Bronchial epithelial cell (primary cell): ENCODE data around the gene ATL1. TPM values are rescaled to one million over a fixed set of nuclear protein-coding genes. Genes with fewer than 3 reads are reported as not detected.

Source experiments
- DNase-seq: peaks from one replicate; pipeline ENCODE4 v3.0.0-alpha.2; 2010; ENCODE audit warnings: low read depth
- FAIRE-seq: peaks from 2 replicates; lab custom pipeline; 2011; peaks lifted over from hg19 to GRCh38; lab: Jason Lieb, UNC
- H3K27me3 ChIP-seq: 2 replicates; pipeline ENCODE4 v1.5.1; 2011; ENCODE audit warnings: low read length; ENCODE audit not compliant: control insufficient read depth, insufficient read depth
- H3K36me3 ChIP-seq: 2 replicates; pipeline ENCODE4 v1.5.1; 2011; ENCODE audit warnings: low read length; ENCODE audit not compliant: control insufficient read depth, insufficient read depth
- H3K4me3 ChIP-seq: 2 replicates; pipeline ENCODE4 v1.5.1; 2011; ENCODE audit warnings: mild to moderate bottlenecking, low read depth, low read length, control low read depth
- CTCF ChIP-seq: IDR thresholded peaks from 2 replicates; pipeline ENCODE4 v1.5.1; 2011; ENCODE audit warnings: mild to moderate bottlenecking, moderate library complexity, low read length, control low read depth, inconsistent platforms; ENCODE audit not compliant: insufficient read depth, severe bottlenecking
- total RNA-seq: library from RNA; depleted of rRNA; stranded (reverse); fragments of >200 nt; gene quantifications from 2 replicates; pipeline ENCODE4 v1.2.1, GENCODE V29; 2014

ATL1 gene
- total RNA-seq, 1 donor from 2014 or later: 0.79 TPM

DNA sequence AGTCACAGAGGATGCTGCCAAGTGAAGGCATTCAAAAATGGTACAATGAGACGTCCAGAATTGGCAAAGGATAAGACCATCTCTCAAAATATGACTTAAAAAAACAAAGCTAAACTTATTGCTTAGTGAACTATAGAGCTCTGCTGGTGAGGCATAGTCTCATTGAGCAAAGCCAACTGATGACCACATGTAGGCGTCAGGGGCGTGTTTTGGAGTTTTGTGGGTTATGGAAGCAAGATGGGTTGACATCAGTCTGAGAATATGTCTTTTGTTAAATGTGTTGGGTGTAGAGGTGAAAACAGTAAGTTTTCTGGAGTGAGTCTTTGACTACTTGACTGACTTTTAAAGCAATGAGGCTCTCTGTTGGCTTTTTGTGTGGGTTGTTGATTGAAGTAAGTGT is 47.2 kb downstream of the ATL1 start:
- no peaks in the 10 kb centered on the region for H3K36me3 ChIP-seq
- DNase-seq: no peak
- FAIRE-seq: no peak
- TF ChIP-seq CTCF: no peak
- no peaks in the 10 kb centered on the region for H3K27me3 ChIP-seq
- H3K4me3 ChIP-seq: no peak overlapping the region

GRCh38 chr14:50607761-50608160 is 47.8 kb downstream of the ATL1 start:
- no peaks in the 10 kb centered on the region for H3K27me3 ChIP-seq
- H3K36me3 ChIP-seq: no peaks in the 10 kb centered on the region
- no peak for DNase-seq
- no peak for TF ChIP-seq CTCF
- FAIRE-seq: no peak
- H3K4me3 ChIP-seq: no peak overlapping the region

DNA sequence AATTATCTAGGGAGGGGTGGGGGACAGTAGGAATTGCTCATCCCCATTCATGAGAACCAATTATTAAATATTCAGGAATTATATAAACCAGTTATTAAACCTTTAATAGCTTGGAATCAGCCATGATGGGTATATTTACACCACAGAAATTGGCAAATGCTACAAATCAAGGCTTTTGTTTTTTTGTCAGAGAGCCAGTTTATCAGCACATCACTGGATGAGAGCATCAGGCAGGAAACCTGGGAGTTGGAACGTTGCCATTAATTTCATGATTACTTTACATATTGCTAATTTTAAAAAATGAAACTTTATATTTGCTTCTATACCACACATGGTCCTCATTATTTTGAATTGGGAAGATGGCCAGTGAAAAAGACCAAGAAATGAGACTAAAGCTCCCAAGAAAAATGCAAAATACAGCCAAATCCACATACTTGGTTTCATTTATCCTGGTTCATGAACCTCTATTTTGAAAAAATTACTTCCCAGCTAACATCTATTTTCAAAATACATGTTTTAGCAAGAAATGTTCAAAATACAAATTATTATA is 48.4 kb downstream of the ATL1 start:
- Histone ChIP-seq H3K4me3 (no peak overlapping the region), H3K36me3 (no peaks in the 10 kb centered on the region), H3K27me3 (no peaks in the 10 kb centered on the region)
- no peak for FAIRE-seq
- no peak for TF ChIP-seq CTCF
- DNase-seq: no peak

DNA sequence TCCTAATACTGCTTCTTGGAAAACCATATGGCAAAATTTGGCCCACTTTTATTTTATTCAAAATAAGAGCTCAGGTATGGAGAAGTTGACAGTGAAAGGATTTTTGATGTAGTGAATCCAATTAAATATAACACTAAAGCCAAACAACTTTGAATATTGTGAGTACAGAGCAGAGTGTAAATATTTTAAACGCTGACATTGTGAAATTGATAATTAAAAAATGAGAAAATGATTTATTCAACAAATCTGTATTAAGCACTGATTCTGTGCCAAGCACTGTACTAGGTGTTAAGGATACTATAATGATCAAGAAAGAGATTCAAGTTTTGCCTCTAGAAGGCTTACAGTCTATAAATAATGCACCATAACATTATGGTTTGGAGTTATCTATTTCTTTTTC is 50.5 kb downstream of the ATL1 start:
- Histone ChIP-seq H3K36me3 (no peaks in the 10 kb centered on the region), H3K4me3 (no peak overlapping the region), H3K27me3 (no peaks in the 10 kb centered on the region)
- DNase-seq (no peak), FAIRE-seq (no peak)
- TF ChIP-seq CTCF: no peak

GRCh38 chr14:50612806-50613205 is 52.9 kb downstream of the ATL1 start:
- H3K27me3 ChIP-seq: no peaks in the 10 kb centered on the region
- no peak for TF ChIP-seq CTCF
- DNase-seq (no peak), FAIRE-seq (no peak)
- no peak overlapping the region for H3K4me3 ChIP-seq
- no peaks in the 10 kb centered on the region for H3K36me3 ChIP-seq

DNA sequence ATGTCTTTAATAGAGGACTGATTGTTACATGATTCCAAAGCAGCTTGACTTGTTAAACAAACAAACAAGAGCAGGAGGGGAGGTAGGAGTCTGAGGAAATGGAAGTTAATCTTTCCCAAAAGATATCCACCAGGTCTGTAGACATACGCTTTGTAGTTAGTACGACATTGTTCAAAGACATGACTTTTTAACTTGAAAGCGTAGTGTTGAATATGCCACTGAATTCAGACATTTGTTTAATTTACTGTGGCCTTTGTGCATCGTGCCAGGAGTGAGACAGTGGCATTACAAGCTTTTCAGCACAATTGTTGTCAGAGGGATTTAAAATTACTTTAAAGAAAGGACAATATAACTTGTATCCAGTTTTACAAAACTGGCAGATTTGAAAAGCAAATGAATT is 55.1 kb downstream of the ATL1 start:
- Histone ChIP-seq H3K27me3 (no peaks in the 10 kb centered on the region), H3K4me3 (no peak overlapping the region), H3K36me3 (no peaks in the 10 kb centered on the region)
- DNase-seq: no peak
- TF ChIP-seq CTCF: no peak
- FAIRE-seq: no peak
